GM18526 (cell line): ENCODE measurements around the gene BIRC5.

Experiments used
- POLR2A ChIP-seq: IDR thresholded peaks from 3 replicates; pipeline ENCODE4 v1.6.1; 2011; ENCODE audit not compliant: insufficient read length; ENCODE audit errors: extremely low read depth

BIRC5 gene

GRCh38 chr17:78214016-78214705 is at the start of gene BIRC5:
BIRC5 (plus strand) TSS chr17:78214253; CDS start chr17:78214317, 64 bp downstream.
- TF ChIP-seq POLR2A, result peak; percentile 62

GRCh38 chr17:78164748-78165607 is 49.1 kb upstream of the BIRC5 start:
- TF ChIP-seq POLR2A, result no peak

GRCh38 chr17:78166416-78166815 is 47.6 kb upstream of the BIRC5 start:
- no peak for TF ChIP-seq POLR2A

GRCh38 chr17:78168242-78168902 is 45.7 kb upstream of the BIRC5 start, which contains the start of gene SYNGR2:
SYNGR2 (plus strand) TSS chr17:78168581; CDS start chr17:78168617, 36 bp downstream.
- TF ChIP-seq POLR2A, result peak; percentile 82

GRCh38 chr17:78168903-78169793 is 44.9 kb upstream of the BIRC5 start:
- TF ChIP-seq POLR2A, result peak; percentile 21

- TF ChIP-seq POLR2A, result peak; percentile 9
Measured at GRCh38 chr17:78170692-78171590, 43.1 kb upstream of the BIRC5 start.

- peak; percentile 18 for TF ChIP-seq POLR2A
Measured at GRCh38 chr17:78172249-78173051, 41.6 kb upstream of the BIRC5 start.

- peak; percentile 14 for TF ChIP-seq POLR2A
Measured at GRCh38 chr17:78173097-78173715, 40.8 kb upstream of the BIRC5 start.

GRCh38 chr17:78174346-78174869 is 39.6 kb upstream of the BIRC5 start:
- peak; percentile 55 for TF ChIP-seq POLR2A

GRCh38 chr17:78174870-78175642 is 39.0 kb upstream of the BIRC5 start:
- TF ChIP-seq POLR2A, result peak; percentile 20

- peak; percentile 7 for TF ChIP-seq POLR2A
Measured at GRCh38 chr17:78175643-78175981, 38.4 kb upstream of the BIRC5 start.
